Colonic mucosa (tissue), 4 donors: ENCODE results near the gene GLTPD2. TPM values are rescaled to one million over a fixed set of nuclear protein-coding genes. Genes with fewer than 3 reads are reported as not detected.
"Not testable (repeated sequence)": the region's sequence is repeated elsewhere in the genome, so short reads cannot be mapped to it uniquely, and the experiment has no call there.

Experiments used
- DNase-seq: peaks from one replicate; pipeline ENCODE4 v3.0.0-alpha.2; 2020
- H3K27ac ChIP-seq: fragments of 200-600 bp; one replicate; pipeline ENCODE4 v1.8.0; 2021
- H3K27me3 ChIP-seq: fragments of 200-600 bp; one replicate; pipeline ENCODE4 v1.8.0; 2021
- H3K36me3 ChIP-seq: fragments of 200-600 bp; one replicate; pipeline ENCODE4 v1.8.0; 2021
- H3K4me1 ChIP-seq: fragments of 200-600 bp; one replicate; pipeline ENCODE4 v1.8.0; 2021; ENCODE audit warnings: mild to moderate bottlenecking
- H3K4me3 ChIP-seq: fragments of 200-600 bp; one replicate; pipeline ENCODE4 v1.8.0; 2021
- H3K9ac ChIP-seq, 2 donors: one replicate each; pipeline ENCODE4 v1.7.0; 2013; ENCODE audit warnings: control low read depth in 2 of 2, low read depth in 2 of 2, low read length in 2 of 2
- H3K9me3 ChIP-seq: fragments of 200-600 bp; one replicate; pipeline ENCODE4 v1.8.0; 2021
- CTCF ChIP-seq: fragments of 200-600 bp; IDR thresholded peaks from one replicate; pipeline ENCODE4 v1.8.0; 2022; ENCODE audit warnings: antibody characterized with exemption, mild to moderate bottlenecking
- intact Hi-C: fragments of 100-400 bp; cut with DNase I; formaldehyde crosslinking; loops from one replicate; pipeline ENCODE4 v1.14.1; 2022
- total RNA-seq, 2 donors: library from RNA; stranded (reverse); fragmentation: NEBNext Ultra II Directional in 1 of 2; extraction: Animal tissue kit (Norgen Biotek cat#: 25700) in 1 of 2; gene quantifications; one replicate each; pipeline ENCODE4 v1.2.1, GENCODE V29; 2021
- donor health status: healthy.
- donor health status: DM: no; HTN: no; CAD: no.
- donor health status: DM: no; HTN: no; CAD: no.

GLTPD2 gene
- total RNA-seq, 2 donors from 2014 or later, result 0.35 to 0.40 TPM

- no peak overlapping the region for H3K4me3 ChIP-seq
- H3K9ac ChIP-seq, result no peak overlapping the region
- no peak for TF ChIP-seq CTCF
- intact Hi-C loops, result no loop called here
- no peaks in the 10 kb centered on the region for H3K36me3 ChIP-seq
- DNase-seq, result no peak
- H3K9me3 ChIP-seq, result no peaks in the 10 kb centered on the region
- H3K27ac ChIP-seq, result no peak overlapping the region
- no peaks in the 10 kb centered on the region for H3K27me3 ChIP-seq
- no peaks in the 10 kb centered on the region for H3K4me1 ChIP-seq
Observed at GRCh38 chr17:4818276-4818675, 29.5 kb downstream of the GLTPD2 start.

- Histone ChIP-seq H3K9ac (no peak overlapping the region), H3K4me3 (no peak overlapping the region), H3K36me3 (no peaks in the 10 kb centered on the region), H3K27me3 (no peaks in the 10 kb centered on the region), H3K9me3 (no peaks in the 10 kb centered on the region), H3K27ac (no peak overlapping the region), H3K4me1 (no peaks in the 10 kb centered on the region)
- intact Hi-C loops, result no loop called here
- no peak for DNase-seq
- TF ChIP-seq CTCF, result no peak
Observed at GRCh38 chr17:4822835-4823234, 34.1 kb downstream of the GLTPD2 start.

- no peak for TF ChIP-seq CTCF
- Histone ChIP-seq H3K4me3 (no peak overlapping the region), H3K36me3 (no peaks in the 10 kb centered on the region), H3K27me3 (no peaks in the 10 kb centered on the region), H3K4me1 (no peaks in the 10 kb centered on the region), H3K9me3 (no peaks in the 10 kb centered on the region), H3K27ac (no peak overlapping the region), H3K9ac (no peak overlapping the region)
- intact Hi-C loops, result no loop called here
- no peak for DNase-seq
Observed at GRCh38 chr17:4823373-4824089, 34.8 kb downstream of the GLTPD2 start.

GRCh38 chr17:4827399-4827798, 38.6 kb downstream of the GLTPD2 start:
- DNase-seq, result no peak
- no peaks in the 10 kb centered on the region for H3K36me3 ChIP-seq
- H3K4me1 ChIP-seq, result no peaks in the 10 kb centered on the region
- no peak overlapping the region for H3K4me3 ChIP-seq
- no peaks in the 10 kb centered on the region for H3K9me3 ChIP-seq
- no peak overlapping the region for H3K27ac ChIP-seq
- no peak overlapping the region for H3K9ac ChIP-seq
- intact Hi-C loops, result no loop called here
- H3K27me3 ChIP-seq, result no peaks in the 10 kb centered on the region
- no peak for TF ChIP-seq CTCF

GRCh38 chr17:4832829-4833177, 44.0 kb downstream of the GLTPD2 start:
- H3K27ac ChIP-seq, result peak overlapping the region; percentile 98
- H3K36me3 ChIP-seq, DNase-seq, H3K27me3 ChIP-seq, H3K9me3 ChIP-seq, intact Hi-C loops: not testable (repeated sequence)
- peak overlapping the region; percentile 94 for H3K4me3 ChIP-seq
- peak overlapping the region in 1 of 2 donors; percentile 90 for H3K9ac ChIP-seq
- peaks cover 12% of the 10 kb centered on the region for H3K4me1 ChIP-seq

- intact Hi-C loops, result no loop called here
- Histone ChIP-seq H3K9ac (peak within 1 kb of the TSS; percentile 81 to 90), H3K27me3 (no peaks in the 10 kb centered on the region), H3K36me3 (no peaks in the 10 kb centered on the region), H3K4me1 (peaks cover 14% of the 10 kb centered on the region), H3K4me3 (peak within 1 kb of the TSS; percentile 94), H3K27ac (peak within 1 kb of the TSS; percentile 98), H3K9me3 (no peaks in the 10 kb centered on the region)
- DNase-seq, result peak; percentile 89
- TF ChIP-seq CTCF, result no peak
Observed at GRCh38 chr17:4833178-4833940, 44.6 kb downstream of the GLTPD2 start, which contains the start of gene MINK1. TSS of gene MINK1 (plus strand) at chr17:4833340. CDS start at chr17:4833584, 244 bp downstream.
